ENCODE data around the gene MUC2.

Gene MUC2

DNA sequence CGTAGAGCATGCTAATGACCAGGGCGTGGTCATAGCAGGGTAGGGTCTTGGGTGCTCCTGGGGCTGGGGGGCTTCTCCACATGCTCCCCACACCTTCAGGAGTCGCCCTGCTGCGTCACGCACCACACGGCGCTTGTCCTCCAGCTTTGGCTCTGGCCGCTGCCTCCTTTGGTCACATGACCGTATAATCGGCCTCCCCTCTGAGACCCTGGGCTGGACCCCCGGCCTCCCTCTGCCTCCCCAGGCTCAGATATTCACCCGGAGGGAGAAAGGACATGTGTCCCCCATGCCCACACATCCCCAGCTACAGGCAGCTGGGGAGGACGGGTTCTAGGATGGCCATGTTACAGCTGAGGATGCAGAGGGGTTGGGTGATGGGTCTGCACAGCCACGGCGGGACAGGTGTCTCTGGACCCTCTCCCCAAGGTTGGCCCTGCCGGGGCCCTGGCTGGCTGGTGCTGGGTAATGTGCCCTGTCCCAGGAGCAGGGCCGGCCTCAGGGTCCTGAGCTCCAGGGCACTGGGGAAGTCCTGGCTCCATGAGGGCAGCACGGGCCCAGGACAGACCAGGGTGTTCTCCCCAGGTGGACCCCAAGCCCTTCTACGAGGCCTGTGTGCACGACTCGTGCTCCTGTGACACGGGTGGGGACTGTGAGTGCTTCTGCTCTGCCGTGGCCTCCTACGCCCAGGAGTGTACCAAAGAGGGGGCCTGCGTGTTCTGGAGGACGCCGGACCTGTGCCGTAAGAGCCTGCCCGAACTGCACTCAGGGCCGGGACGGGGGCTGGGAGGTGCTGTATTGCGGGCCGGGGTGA lies 14.5 kb downstream of the MUC2 start:
- FAIRE-seq = no peak

DNA sequence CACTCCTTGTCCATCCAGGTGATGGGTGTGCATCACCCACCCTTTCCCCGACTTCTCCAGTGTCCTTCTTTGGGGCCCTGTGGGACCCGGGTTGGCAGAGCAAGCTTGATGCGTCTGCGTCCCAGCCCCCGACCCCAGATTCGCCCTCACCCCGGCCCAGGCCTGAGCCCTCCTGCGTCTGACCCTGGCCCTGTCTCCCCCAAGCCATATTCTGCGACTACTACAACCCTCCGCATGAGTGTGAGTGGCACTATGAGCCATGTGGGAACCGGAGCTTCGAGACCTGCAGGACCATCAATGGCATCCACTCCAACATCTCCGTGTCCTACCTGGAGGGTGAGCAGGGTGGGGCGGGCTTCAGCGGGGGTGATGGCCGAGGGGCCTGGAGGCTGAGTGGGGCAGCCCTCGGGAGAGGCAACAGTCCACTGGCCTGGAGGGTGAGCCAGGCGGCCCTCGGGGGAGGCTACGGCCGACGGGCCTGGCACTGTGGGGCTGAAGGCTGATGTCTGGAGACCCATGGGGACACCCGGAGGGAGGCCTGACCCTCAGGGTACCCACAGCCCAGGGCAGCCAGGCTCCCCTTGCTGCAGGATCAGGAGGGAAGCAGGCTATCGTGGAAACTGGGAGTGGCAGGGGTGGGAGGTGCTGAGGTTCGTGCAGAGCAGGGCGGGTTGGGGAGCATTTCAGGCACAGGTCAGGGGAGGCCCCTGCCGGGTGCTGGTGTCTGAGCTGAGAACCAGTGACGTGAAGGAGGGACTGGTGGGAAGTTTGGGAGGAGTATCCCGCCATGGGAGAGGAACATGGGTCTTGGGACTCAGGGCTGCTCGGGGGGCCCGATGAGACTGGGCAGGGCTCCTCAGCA lies 15.3 kb downstream of the MUC2 start:
- no peak for FAIRE-seq

DNA sequence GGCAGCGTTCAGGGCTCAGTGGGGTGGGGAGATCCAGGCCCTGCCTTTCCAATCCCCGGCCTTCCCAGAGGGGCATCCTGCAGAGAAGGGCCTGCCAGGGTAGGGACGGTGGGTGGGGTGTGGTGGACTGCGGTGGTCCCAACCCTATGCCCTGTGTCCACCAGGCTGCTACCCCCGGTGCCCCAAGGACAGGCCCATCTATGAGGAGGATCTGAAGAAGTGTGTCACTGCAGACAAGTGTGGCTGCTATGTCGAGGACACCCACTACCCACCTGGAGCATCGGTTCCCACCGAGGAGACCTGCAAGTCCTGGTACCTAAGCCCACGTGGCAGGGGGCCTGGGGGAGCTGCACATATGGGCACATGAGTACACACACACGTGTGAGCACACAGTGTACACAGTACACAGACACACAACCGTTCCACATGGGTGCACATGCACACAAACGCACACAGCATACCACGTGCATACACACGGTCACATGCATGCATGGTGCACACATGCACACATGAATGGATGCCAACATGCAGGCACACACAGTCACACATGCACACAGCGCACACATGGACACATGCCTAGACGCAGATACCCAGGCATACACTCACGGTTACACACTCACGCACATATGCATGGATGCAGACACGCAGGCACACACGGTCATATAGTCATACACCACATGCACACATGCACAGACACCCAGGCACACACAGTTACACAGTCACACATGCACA lies 16.1 kb downstream of the MUC2 start:
- no peak for FAIRE-seq

DNA sequence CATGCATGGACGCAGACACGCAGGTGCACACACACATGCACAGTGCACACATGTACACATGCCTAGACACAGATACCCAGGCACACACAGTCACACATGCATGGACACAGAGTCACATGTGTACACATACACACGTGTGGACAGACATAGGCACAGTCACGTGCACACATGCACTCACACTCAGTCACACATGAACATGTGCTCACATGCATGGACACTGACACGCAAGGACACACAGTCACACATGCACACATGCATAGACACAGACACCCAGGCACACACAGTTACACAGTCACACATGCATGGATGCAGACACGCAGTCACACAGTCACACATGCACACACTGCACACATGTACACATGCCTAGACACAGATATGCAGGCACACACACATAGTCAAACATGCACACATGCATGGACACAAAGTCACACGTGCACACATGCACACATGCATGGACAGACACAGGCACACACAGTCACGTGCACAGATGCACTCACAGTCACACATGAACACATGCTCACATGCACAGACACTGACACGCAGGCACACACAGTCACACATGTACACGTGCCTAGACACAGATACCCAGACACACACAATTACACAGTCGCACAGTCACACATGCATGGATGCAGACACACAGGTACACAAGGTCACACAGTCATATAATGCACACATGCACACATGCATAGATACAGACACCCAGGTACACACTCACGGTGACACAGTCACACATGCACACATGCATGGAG lies 16.8 kb downstream of the MUC2 start:
- FAIRE-seq = no peak

DNA sequence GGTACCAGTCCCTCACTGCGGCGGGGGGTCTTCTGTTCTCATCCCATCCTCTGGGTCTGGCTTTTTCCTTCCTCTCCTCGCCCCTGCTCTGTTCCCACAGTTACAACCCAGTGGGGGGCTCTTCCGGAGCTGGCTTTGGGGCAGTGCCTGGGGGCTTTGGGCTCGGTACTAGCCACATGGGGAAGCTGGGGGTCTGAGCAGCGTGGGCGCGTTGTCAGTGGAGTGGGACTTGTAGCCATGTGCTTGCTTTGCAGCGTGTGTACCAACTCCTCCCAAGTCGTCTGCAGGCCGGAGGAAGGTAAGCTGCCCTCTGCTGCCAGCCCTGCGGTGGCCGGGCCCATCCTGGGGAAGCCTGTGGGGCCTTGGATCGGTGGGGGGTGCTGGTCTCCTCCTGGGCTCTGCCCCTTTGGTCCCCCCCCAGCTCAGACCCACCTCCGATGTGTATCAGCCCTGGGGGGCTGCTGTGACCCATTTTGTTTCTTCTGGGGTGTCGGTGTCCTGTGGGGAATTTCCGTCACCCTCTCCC lies 17.5 kb downstream of the MUC2 start:
- no peak for FAIRE-seq

DNA sequence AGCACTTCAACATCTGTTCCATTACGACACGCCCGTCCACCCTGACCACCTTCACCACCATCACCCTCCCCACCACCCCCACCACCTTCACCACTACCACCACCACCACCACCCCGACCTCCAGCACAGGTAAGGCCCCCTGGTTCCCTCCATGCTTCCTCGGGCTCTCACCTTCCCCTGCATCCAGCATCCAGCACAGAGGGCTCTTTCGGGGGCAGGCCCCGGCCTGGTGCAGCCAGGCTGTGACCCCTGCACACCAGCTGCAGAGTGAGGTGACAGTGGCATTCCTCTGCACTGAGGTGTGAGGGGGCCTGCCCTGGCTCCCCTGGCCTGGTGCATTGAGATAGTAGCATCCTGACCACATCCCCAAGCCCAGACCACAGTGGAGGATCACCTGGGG lies 18.2 kb downstream of the MUC2 start:
- FAIRE-seq = no peak

DNA sequence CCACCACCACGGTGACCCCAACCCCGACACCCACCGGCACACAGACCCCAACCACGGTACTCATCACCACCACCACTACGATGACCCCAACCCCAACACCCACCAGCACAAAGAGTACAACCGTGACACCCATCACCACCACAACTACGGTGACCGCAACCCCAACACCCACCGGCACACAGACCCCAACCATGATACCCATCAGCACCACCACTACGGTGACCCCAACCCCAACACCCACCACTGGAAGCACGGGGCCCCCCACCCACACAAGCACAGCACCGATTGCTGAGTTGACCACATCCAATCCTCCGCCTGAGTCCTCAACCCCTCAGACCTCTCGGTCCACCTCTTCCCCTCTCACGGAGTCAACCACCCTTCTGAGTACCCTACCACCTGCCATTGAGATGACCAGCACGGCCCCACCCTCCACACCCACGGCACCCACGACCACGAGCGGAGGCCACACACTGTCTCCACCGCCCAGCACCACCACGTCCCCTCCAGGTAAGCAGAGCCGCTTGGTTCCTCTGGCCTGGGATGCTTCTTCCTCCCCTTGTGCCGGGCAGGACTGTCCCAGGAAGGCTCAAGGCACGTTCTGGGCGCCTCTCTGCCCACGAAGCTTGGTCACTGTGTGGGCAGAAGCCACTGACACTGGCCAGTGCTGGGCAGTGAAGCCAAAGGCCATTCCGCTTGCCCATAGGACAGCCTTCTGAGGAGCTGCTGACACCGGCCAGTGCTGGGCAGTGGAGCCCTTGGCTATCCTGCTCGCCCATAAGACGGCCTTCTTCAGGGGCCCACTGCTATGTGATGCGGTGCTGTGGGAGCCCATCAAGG lies 25.1 kb downstream of the MUC2 start:
- FAIRE-seq = no peak

DNA sequence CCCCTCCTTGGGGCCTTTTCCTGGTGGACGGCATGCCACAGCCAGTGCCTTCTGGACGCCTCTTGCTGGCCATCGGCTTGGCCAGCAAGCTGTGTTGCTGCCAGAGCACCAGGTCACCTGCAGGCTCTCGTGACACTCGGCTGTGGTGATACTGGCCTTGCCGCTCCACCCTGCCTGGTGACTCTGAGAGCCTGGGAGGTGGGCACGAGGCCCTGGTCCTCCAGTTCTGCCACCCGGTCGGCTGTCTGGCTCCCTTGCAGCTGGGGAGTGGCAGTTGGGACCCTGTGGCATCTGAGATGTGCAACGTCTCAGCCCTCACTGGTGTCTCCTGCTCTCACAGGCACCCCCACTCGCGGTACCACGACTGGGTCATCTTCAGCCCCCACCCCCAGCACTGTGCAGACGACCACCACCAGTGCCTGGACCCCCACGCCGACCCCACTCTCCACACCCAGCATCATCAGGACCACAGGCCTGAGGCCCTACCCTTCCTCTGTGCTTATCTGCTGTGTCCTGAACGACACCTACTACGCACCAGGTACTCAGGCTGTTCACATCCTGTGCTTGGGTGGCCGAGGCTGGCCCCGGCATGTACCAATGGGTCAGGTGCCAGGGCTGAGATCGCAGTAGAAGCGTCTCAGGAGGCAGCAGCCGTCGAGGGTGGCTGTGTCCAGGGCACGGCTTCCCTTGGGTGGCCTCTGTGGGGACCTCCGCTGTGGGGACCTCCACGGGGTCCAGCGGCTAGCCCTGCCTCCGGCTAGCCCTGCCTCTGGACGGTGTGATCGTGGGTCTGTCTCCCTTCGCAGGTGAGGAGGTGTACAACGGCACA lies 26.0 kb downstream of the MUC2 start:
- no peak for FAIRE-seq

DNA sequence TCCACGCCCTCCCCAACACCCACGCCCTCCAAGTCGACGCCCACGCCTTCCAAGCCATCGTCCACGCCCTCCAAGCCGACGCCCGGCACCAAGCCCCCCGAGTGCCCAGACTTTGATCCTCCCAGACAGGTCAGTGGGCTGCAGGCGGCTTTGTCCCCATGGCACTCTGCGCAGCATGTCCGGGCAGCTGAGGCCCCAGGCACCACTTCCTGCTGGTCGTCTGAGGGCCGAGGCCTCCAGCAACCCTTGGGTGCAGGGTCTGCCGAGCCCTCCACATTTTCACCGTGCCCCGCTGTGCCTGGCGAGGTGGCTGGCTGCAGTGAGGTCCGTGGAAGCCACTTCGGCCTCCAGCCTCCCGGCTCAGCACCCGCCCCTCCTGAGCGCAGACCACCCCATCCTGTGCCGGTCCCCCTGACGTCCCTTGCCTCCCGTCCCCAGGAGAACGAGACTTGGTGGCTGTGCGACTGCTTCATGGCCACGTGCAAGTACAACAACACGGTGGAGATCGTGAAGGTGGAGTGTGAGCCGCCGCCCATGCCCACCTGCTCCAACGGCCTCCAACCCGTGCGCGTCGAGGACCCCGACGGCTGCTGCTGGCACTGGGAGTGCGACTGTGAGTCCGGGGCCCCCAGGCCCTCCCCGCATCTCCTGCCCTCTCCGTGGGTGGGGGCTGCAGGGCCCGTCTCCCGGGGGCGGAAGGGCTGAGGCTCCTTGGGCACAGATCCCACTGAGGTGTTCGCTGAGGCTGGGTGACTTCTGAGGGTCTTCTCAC lies 26.8 kb downstream of the MUC2 start:
- FAIRE-seq = no peak

DNA sequence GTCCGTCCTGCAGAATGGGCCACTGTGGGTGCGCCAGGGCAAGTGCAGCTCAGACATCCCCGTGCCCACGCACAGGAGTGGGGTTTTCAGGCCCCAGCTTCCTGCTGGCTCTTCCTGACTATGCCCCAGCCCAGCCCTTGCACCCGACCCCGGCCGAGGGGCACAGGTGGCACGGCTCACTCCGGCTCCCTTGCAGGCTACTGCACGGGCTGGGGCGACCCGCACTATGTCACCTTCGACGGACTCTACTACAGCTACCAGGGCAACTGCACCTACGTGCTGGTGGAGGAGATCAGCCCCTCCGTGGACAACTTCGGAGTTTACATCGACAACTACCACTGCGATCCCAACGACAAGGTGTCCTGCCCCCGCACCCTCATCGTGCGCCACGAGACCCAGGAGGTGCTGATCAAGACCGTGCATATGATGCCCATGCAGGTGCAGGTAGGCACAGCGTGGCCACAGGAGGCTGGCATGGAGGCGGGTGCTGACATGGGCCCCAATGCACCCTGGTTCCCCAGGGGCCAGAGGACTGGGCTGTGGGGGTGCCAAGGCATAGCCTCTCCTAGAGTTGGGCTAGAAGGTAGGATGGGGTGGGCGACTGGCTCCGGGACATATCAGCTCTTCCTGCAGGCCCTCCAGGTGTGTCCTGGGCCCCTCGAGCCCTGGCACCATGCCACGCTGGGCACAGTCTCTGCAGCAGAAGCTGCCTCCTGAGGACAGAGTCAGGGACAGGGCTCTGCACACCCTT lies 27.7 kb downstream of the MUC2 start:
- FAIRE-seq = no peak

DNA sequence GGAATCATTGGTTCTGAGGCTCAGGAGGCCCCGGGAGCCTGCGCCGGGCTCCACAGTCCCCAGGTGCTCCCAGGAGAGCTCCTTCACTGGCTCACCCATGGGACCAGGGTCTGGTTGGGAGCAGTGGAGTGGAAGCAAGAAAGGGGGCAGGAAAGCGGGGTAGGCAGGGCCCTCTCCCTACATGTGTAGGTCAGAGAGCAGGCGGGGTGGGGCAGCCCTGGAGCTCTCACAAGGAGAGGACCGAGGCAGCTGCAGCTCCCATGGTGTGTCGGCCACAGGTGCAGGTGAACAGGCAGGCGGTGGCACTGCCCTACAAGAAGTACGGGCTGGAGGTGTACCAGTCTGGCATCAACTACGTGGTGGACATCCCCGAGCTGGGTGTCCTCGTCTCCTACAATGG lies 28.3 kb downstream of the MUC2 start:
- FAIRE-seq = no peak

DNA sequence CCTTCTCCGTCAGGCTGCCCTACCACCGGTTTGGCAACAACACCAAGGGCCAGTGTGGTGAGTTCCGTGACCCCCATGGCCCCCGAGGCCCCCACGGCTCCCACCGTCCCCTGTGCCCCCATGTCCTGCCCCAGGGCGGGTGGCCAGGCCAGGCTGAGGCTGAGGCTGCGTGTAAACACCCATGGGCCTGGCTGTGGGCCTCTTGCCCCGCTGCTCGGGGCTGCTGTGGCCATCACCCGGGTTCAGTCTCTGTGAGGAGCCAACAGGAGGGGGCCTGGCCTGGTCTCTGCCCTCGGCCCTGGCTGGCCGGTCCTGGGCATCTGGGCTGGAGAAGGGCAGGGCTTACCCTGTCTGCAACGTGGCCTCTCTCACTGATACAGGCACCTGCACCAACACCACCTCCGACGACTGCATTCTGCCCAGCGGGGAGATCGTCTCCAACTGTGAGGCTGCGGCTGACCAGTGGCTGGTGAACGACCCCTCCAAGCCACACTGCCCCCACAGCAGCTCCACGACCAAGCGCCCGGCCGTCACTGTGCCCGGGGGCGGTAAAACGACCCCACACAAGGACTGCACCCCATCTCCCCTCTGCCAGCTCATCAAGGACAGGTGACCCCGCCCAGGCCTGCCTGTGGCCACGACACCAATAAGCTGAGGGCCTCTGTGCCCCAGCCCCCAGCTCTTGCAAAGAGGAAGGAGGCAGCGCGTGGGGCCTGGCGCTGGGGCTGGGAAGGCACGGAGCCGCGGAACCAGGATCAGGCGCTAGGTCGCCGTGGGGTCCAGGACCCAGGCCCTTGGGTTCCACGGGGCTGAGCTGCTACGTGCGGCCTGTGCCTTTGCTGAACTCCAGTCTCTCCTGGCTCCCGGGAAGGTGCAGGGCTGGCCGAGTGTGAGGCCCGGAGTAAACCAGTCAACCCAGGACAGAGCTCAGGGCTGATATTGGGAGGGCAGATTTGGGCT lies 29.0 kb downstream of the MUC2 start:
- no peak for FAIRE-seq

DNA sequence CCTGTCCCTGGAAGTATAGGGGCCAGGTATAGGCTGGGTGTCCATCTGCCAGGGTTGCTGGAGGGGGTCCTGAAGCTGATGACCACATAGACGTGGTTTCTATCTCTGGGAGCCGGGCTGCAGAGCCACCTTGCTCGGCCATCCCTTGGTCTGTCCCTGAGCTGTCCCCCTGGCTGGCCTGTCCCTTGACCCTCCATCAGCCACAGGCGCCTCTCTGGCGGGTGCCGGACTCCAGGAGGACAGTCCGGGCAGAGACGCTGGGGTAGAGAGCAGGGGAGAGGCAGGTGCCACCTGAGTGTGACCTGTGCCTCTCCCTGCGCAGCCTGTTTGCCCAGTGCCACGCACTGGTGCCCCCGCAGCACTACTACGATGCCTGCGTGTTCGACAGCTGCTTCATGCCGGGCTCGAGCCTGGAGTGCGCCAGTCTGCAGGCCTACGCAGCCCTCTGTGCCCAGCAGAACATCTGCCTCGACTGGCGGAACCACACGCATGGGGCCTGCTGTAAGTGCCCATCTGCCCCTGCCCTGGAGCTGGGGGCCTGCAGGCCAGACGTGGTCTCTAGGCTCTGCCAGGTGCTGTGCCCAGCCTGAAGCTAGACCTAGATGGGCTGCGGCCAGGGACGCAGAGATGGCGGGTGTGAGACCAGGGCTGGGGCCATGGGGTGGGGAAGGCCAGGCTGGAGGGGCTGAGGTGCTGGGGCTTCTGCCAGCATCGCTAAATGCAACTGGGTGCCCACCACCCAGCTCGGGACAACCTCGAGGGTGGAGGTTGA lies 29.9 kb downstream of the MUC2 start:
- FAIRE-seq = no peak

DNA sequence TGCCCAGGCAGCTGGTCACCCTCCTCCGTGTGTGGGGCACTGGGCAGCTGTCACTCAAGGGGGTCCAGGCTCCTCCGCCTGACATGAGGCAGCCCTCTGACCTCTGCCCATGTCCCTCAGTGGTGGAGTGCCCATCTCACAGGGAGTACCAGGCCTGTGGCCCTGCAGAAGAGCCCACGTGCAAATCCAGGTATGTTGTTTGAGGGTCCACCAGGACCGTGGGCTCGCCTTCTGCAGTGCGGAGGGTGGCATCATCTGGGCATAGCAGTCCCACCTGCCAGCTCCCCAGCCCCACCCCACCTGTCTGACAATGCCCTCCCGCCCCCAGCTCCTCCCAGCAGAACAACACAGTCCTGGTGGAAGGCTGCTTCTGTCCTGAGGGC lies 30.5 kb downstream of the MUC2 start:
- no peak for FAIRE-seq

DNA sequence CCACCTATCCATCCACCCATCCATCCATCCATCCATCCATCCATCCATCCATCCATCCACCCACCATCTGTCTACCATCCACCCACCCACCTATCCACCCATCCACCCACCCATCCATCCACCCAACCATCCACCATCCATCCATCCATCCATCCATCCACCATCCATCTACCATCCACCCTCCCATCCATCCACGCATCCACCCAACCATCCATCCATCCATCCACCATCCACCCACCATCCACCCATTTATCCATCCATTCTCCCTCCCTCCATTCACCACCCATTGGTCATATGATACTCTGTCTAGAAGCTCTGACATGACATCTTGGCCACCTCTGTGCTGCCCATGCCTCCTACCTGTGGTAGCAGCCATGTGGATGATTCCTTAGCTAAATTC lies 31.7 kb downstream of the MUC2 start:
- no peak for FAIRE-seq

DNA sequence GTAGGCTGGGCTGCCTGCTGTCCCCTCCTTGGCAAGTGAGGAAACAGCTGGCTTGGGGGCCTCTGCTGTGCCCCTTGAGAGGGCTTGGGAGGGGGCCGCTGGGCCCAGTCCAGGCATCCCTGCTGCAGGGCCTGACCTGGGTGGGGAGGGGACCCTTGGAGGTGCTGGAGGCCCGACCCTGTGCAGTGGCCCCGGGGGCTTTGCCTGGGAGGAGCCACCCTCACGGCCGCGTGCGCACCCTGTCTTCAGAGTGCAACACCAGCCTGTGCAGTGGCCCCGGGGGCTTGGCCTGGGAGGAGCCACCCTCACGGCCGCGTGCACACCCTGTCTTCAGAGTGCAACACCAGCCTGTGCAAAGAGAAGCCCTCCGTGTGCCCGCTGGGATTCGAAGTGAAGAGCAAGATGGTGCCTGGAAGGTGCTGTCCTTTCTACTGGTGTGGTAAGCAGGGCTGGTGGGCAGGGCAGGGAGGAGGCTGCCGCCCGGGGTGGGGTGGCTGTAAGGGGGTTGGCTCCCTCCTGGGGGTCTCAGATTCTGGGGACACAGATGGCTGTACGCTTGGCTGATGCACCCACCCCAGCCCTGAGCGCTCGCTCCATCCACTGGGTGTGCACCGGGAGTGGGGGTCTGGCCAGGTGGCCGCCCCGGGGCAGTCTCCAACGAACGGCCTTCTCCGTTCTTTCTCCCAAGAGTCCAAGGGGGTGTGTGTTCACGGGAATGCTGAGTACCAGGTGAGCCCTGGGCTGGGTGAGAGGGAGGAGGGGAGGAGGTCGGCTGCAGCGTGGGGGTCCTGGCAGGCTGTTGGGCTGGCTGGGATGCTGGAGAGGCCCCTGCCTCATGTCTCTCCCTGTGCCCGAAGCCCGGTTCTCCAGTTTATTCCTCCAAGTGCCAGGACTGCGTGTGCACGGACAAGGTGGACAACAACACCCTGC lies 32.9 kb downstream of the MUC2 start:
- no peak for FAIRE-seq
